ENCODE results near the gene TRABD2B. TPM values are rescaled to one million over a fixed set of nuclear protein-coding genes. Genes with fewer than 3 reads are reported as not detected.
A peak's percentile ranks its signal among the peaks of the same experiment; 100 is the strongest.

Gene TRABD2B
- total and polyA plus RNA-seq, 2 donors (not counting 1 experiment from before 2014, with no cell fraction given): under 0.01 TPM; not detected in 1

GRCh38 chr1:47727051-47727696, 270.0 kb downstream of the TRABD2B start:
- no peak overlapping the region for H3K27ac ChIP-seq (ENCODE audit: insufficient read depth, low read length)
- no peaks in the 10 kb centered on the region for H3K9me3 ChIP-seq (ENCODE audit: control insufficient read depth, insufficient read depth, low read depth, low read length)
- no peak for DNase-seq (ENCODE audit: low read depth in 2 of 2)
- H3K9ac ChIP-seq (ENCODE audit: insufficient read depth, low read length): no peak overlapping the region
- no peak overlapping the region for H2AFZ ChIP-seq (ENCODE audit: low read length)
- no peaks in the 10 kb centered on the region for H3K36me3 ChIP-seq (ENCODE audit: control insufficient read depth, insufficient read depth, low read length)
- H3K27me3 ChIP-seq (ENCODE audit: control insufficient read depth, insufficient read depth, low read length): peaks cover 17% of the 10 kb centered on the region
- H3K79me2 ChIP-seq (ENCODE audit: control insufficient read depth, insufficient read depth, low read length): no peaks in the 10 kb centered on the region
- no peak overlapping the region for H3K4me3 ChIP-seq (replicated peaks in 1 of 4; ENCODE audit: control extremely low read depth in 1 of 4, insufficient read depth in 1 of 4, low read depth in 3 of 4, low read length in 4 of 4)
- no peaks in the 10 kb centered on the region for H3K4me1 ChIP-seq (ENCODE audit: control insufficient read depth, extremely low read depth, insufficient read depth, low read length)
- TF ChIP-seq CTCF (conservative IDR thresholded peaks at IDR 0.05 in 1 of 2, IDR thresholded peaks at IDR 0.05 in 1 of 2; ENCODE audit: low read depth in 1 of 2, low read length in 2 of 2): no peak
- H3K4me2 ChIP-seq (ENCODE audit: extremely low read depth, insufficient read depth, low read length): no peak overlapping the region
- H4K20me1 ChIP-seq (ENCODE audit: control insufficient read depth, extremely low read depth, insufficient read depth, low read length): no peaks in the 10 kb centered on the region

GRCh38 chr1:47725992-47726855, 271.0 kb downstream of the TRABD2B start:
- Histone ChIP-seq H3K27ac (ENCODE audit: insufficient read depth, low read length) (no peak overlapping the region), H3K9ac (ENCODE audit: insufficient read depth, low read length) (no peak overlapping the region), H3K79me2 (ENCODE audit: control insufficient read depth, insufficient read depth, low read length) (no peaks in the 10 kb centered on the region), H3K27me3 (ENCODE audit: control insufficient read depth, insufficient read depth, low read length) (peaks cover 17% of the 10 kb centered on the region), H3K4me1 (ENCODE audit: control insufficient read depth, extremely low read depth, insufficient read depth, low read length) (no peaks in the 10 kb centered on the region), H3K36me3 (ENCODE audit: control insufficient read depth, insufficient read depth, low read length) (no peaks in the 10 kb centered on the region), H3K9me3 (ENCODE audit: control insufficient read depth, insufficient read depth, low read depth, low read length) (no peaks in the 10 kb centered on the region), H3K4me3 (replicated peaks in 1 of 4; ENCODE audit: control extremely low read depth in 1 of 4, insufficient read depth in 1 of 4, low read depth in 3 of 4, low read length in 4 of 4) (peak overlapping the region in 2 of 4 experiments; percentile 8 to 15), H4K20me1 (ENCODE audit: control insufficient read depth, extremely low read depth, insufficient read depth, low read length) (no peaks in the 10 kb centered on the region), H2AFZ (ENCODE audit: low read length) (no peak overlapping the region), H3K4me2 (ENCODE audit: extremely low read depth, insufficient read depth, low read length) (peak overlapping the region; percentile 79)
- DNase-seq (ENCODE audit: low read depth in 2 of 2): peak; percentile 57 to 74
- TF ChIP-seq CTCF (conservative IDR thresholded peaks at IDR 0.05 in 1 of 2, IDR thresholded peaks at IDR 0.05 in 1 of 2; ENCODE audit: low read depth in 1 of 2, low read length in 2 of 2) (peak; percentile 84 to 98), EZH2 (IDR thresholded peaks at IDR 0.05; ENCODE audit: low read length, missing control alignments) (no peak)

- Histone ChIP-seq H3K27me3 (ENCODE audit: control insufficient read depth, insufficient read depth, low read length) (peaks cover 17% of the 10 kb centered on the region), H3K79me2 (ENCODE audit: control insufficient read depth, insufficient read depth, low read length) (no peaks in the 10 kb centered on the region), H2AFZ (ENCODE audit: low read length) (no peak overlapping the region), H3K4me3 (replicated peaks in 1 of 4; ENCODE audit: control extremely low read depth in 1 of 4, insufficient read depth in 1 of 4, low read depth in 3 of 4, low read length in 4 of 4) (no peak overlapping the region), H3K9ac (ENCODE audit: insufficient read depth, low read length) (no peak overlapping the region), H3K4me1 (ENCODE audit: control insufficient read depth, extremely low read depth, insufficient read depth, low read length) (no peaks in the 10 kb centered on the region), H3K36me3 (ENCODE audit: control insufficient read depth, insufficient read depth, low read length) (no peaks in the 10 kb centered on the region), H3K27ac (ENCODE audit: insufficient read depth, low read length) (no peak overlapping the region), H3K9me3 (ENCODE audit: control insufficient read depth, insufficient read depth, low read depth, low read length) (no peaks in the 10 kb centered on the region), H3K4me2 (ENCODE audit: extremely low read depth, insufficient read depth, low read length) (peak overlapping the region; percentile 79), H4K20me1 (ENCODE audit: control insufficient read depth, extremely low read depth, insufficient read depth, low read length) (no peaks in the 10 kb centered on the region)
- no peak for DNase-seq (ENCODE audit: low read depth in 2 of 2)
- TF ChIP-seq EZH2 (IDR thresholded peaks at IDR 0.05; ENCODE audit: low read length, missing control alignments) (no peak), CTCF (conservative IDR thresholded peaks at IDR 0.05 in 1 of 2, IDR thresholded peaks at IDR 0.05 in 1 of 2; ENCODE audit: low read depth in 1 of 2, low read length in 2 of 2) (no peak)
These were observed 271.6 kb downstream of the TRABD2B start for GRCh38 chr1:47725511-47725991.
